Activated CD8-positive, alpha-beta memory T cell treated with anti-CD3 and anti-CD28 coated beads for 48 hours (primary cell): ENCODE measurements around the gene COLEC12.
"Not testable (repeated sequence)": the region's sequence is repeated elsewhere in the genome, so short reads cannot be mapped to it uniquely, and the experiment has no call there.

ENCODE experiments used
- DNase-seq, 3 experiments: peaks; one replicate each; pipeline ENCODE4 v3.0.0-alpha.2; 2020; ENCODE audit warnings: low read depth in 2 of 3, low spot score in 2 of 3

The COLEC12 gene

GRCh38 chr18:415047-415446 lies 85.5 kb downstream of the COLEC12 start:
- DNase-seq = no peak

- DNase-seq = no peak
These were observed 87.3 kb downstream of the COLEC12 start for GRCh38 chr18:413233-413632.

GRCh38 chr18:410047-410455 lies 90.5 kb downstream of the COLEC12 start:
- no peak for DNase-seq

- no peak for DNase-seq
These were observed 92.1 kb downstream of the COLEC12 start for GRCh38 chr18:408367-408766.

- DNase-seq = no peak
These were observed 92.8 kb downstream of the COLEC12 start for GRCh38 chr18:407626-408224.

- no peak for DNase-seq
These were observed 93.3 kb downstream of the COLEC12 start for GRCh38 chr18:407191-407590.

GRCh38 chr18:406677-407076 lies 93.8 kb downstream of the COLEC12 start:
- DNase-seq = no peak

- DNase-seq = not testable (repeated sequence)
These were observed 95.5 kb downstream of the COLEC12 start for GRCh38 chr18:405006-405405.

- DNase-seq = no peak
These were observed 96.4 kb downstream of the COLEC12 start for GRCh38 chr18:404061-404636.

- no peak for DNase-seq
These were observed 98.4 kb downstream of the COLEC12 start for GRCh38 chr18:402129-402528.

- DNase-seq = no peak
These were observed 100.0 kb downstream of the COLEC12 start for GRCh38 chr18:400456-400855.

- no peak for DNase-seq
These were observed 100.8 kb downstream of the COLEC12 start for GRCh38 chr18:399631-400135.

- DNase-seq = no peak
These were observed 101.4 kb downstream of the COLEC12 start for GRCh38 chr18:398935-399630.

- DNase-seq = no peak
These were observed 103.9 kb downstream of the COLEC12 start for GRCh38 chr18:396556-396955.

GRCh38 chr18:396251-396555 lies 104.3 kb downstream of the COLEC12 start:
- DNase-seq = no peak

GRCh38 chr18:395456-396250 lies 104.8 kb downstream of the COLEC12 start:
- no peak for DNase-seq

- no peak for DNase-seq
These were observed 105.5 kb downstream of the COLEC12 start for GRCh38 chr18:394987-395362.

GRCh38 chr18:394262-394986 lies 106.1 kb downstream of the COLEC12 start:
- no peak for DNase-seq

GRCh38 chr18:393574-393957 lies 106.9 kb downstream of the COLEC12 start:
- no peak for DNase-seq

GRCh38 chr18:392928-393573 lies 107.5 kb downstream of the COLEC12 start:
- DNase-seq = no peak
